Tibial nerve (tissue), 4 donors: ENCODE measurements around the gene AGPAT3. TPM values are rescaled to one million over a fixed set of nuclear protein-coding genes. Genes with fewer than 3 reads are reported as not detected.

Source experiments
- DNase-seq, 2 donors: peaks; one replicate each; pipeline ENCODE4 v3.0.0-alpha.2; 2019; ENCODE audit warnings: low spot score in 2 of 2
- H3K27ac ChIP-seq, 4 donors: fragments of 200-600 bp; sonication (generic) in 3 of 4; one replicate each; pipeline ENCODE4 v1.5.1; 2017 to 2019; ENCODE audit warnings: mild to moderate bottlenecking in 1 of 4
- H3K27me3 ChIP-seq, 2 donors: fragments of 200-600 bp; sonication (generic) in 1 of 2; one replicate each; pipeline versions ENCODE4 v1.5.1 to v1.6.0; 2017 to 2019
- H3K36me3 ChIP-seq, 3 donors: fragments of 200-600 bp; sonication (generic); one replicate each; pipeline ENCODE4 v1.5.1; 2018 to 2019
- H3K4me1 ChIP-seq, 4 donors: fragments of 200-600 bp; sonication (generic) in 3 of 4; one replicate each; pipeline ENCODE4 v1.5.1; 2017 to 2019
- H3K4me3 ChIP-seq, 4 donors: fragments of 200-600 bp; sonication (generic) in 3 of 4; one replicate each; pipeline ENCODE4 v1.5.1; 2017 to 2019; ENCODE audit warnings: mild to moderate bottlenecking in 1 of 4, moderate library complexity in 1 of 4
- H3K9me3 ChIP-seq, 4 donors: fragments of 200-600 bp; sonication (generic) in 3 of 4; one replicate each; pipeline ENCODE4 v1.5.1; 2017 to 2019
- CTCF ChIP-seq, 5 experiments: fragments of 200-600 bp in 3 of 5; fragments of 450-650 bp in 2 of 5; sonication (generic) in 3 of 5; IDR thresholded peaks; one replicate each; pipeline ENCODE4 v1.5.1; 2016 to 2019; ENCODE audit warnings: antibody characterized with exemption in 5 of 5, mild to moderate bottlenecking in 3 of 5, moderate library complexity in 2 of 5
- EP300 ChIP-seq, 2 donors: sonication (generic); formaldehyde crosslinking; IDR thresholded peaks; one replicate each; pipeline ENCODE4 v1.6.1; 2017; ENCODE audit warnings: antibody characterized with exemption in 2 of 2, mild to moderate bottlenecking in 1 of 2
- POLR2A ChIP-seq, 2 donors: fragments of 450-650 bp; IDR thresholded peaks; one replicate each; pipeline ENCODE4 v1.6.1; 2017; ENCODE audit warnings: antibody characterized with exemption in 2 of 2, mild to moderate bottlenecking in 2 of 2, moderate library complexity in 2 of 2
- WGBS, 2 donors: methylation state at CpG; one replicate each; pipeline ENCODE4 v1.1.5; 2018; 5-methylcytosine and 5-hydroxymethylcytosine counted together
- total RNA-seq, 4 donors: library from RNA; depleted of rRNA; stranded (reverse); fragments of >200 nt; gene quantifications; one replicate each; pipeline ENCODE4 v1.1.0, GENCODE V29; 2016

The AGPAT3 gene
- total RNA-seq, 4 donors from 2014 or later: 29.9 to 45.6 (median 36.4) TPM

GRCh38 chr21:43904331-43904781 lies 39.3 kb downstream of the AGPAT3 start:
- DNase-seq: no peak
- H3K9me3 ChIP-seq: no peaks in the 10 kb centered on the region
- H3K4me1 ChIP-seq: peaks cover 0 to 9% (median 0%) of the 10 kb centered on the region in 4 donors
- TF ChIP-seq CTCF (IDR thresholded peaks at IDR 0.05) (no peak), POLR2A (IDR thresholded peaks at IDR 0.05) (no peak), EP300 (IDR thresholded peaks at IDR 0.05) (no peak)
- peaks cover 0 to 37% (median 0%) of the 10 kb centered on the region in 3 donors for H3K36me3 ChIP-seq
- no peaks in the 10 kb centered on the region for H3K27me3 ChIP-seq
- WGBS, 2 donors: 84 to 88% methylated on average over 10 to 14 of the region's 14 CpGs
- peak overlapping the region in 1 of 4 donors; percentile 10 for H3K27ac ChIP-seq
- H3K4me3 ChIP-seq: no peak overlapping the region

GRCh38 chr21:43905726-43906455 lies 40.9 kb downstream of the AGPAT3 start:
- no peak for TF ChIP-seq POLR2A (IDR thresholded peaks at IDR 0.05)
- no peak for TF ChIP-seq EP300 (IDR thresholded peaks at IDR 0.05)
- TF ChIP-seq CTCF (IDR thresholded peaks at IDR 0.05): no peak
- peaks cover 0 to 20% (median 0%) of the 10 kb centered on the region in 4 donors for H3K4me1 ChIP-seq
- DNase-seq: no peak
- peaks cover 0 to 24% (median 0%) of the 10 kb centered on the region in 3 donors for H3K36me3 ChIP-seq
- H3K9me3 ChIP-seq: no peaks in the 10 kb centered on the region
- H3K4me3 ChIP-seq: no peak overlapping the region
- 89 to 92% methylated on average over 16 of the region's 16 CpGs for WGBS, 2 donors
- no peaks in the 10 kb centered on the region for H3K27me3 ChIP-seq
- no peak overlapping the region for H3K27ac ChIP-seq

- no peak for DNase-seq
- H3K9me3 ChIP-seq: no peaks in the 10 kb centered on the region
- H3K4me1 ChIP-seq: peaks cover 0 to 29% (median 0%) of the 10 kb centered on the region in 4 donors
- no peak overlapping the region for H3K4me3 ChIP-seq
- H3K36me3 ChIP-seq: peaks cover 0 to 25% (median 0%) of the 10 kb centered on the region in 3 donors
- WGBS, 2 donors: 97 to 98% methylated on average over 26 of the region's 26 CpGs
- no peak overlapping the region for H3K27ac ChIP-seq
- no peaks in the 10 kb centered on the region for H3K27me3 ChIP-seq
- no peak for TF ChIP-seq POLR2A (IDR thresholded peaks at IDR 0.05)
- no peak for TF ChIP-seq EP300 (IDR thresholded peaks at IDR 0.05)
- TF ChIP-seq CTCF (IDR thresholded peaks at IDR 0.05): no peak
These were observed 41.8 kb downstream of the AGPAT3 start for GRCh38 chr21:43906585-43907370.

- Histone ChIP-seq H3K9me3 (peaks cover 0 to 6% (median 0%) of the 10 kb centered on the region in 4 donors), H3K27ac (no peak overlapping the region), H3K27me3 (no peaks in the 10 kb centered on the region), H3K36me3 (peaks cover 0 to 34% (median 0%) of the 10 kb centered on the region in 3 donors), H3K4me3 (no peak overlapping the region), H3K4me1 (peaks cover 0 to 30% (median 0%) of the 10 kb centered on the region in 4 donors)
- no peak for TF ChIP-seq EP300 (IDR thresholded peaks at IDR 0.05)
- TF ChIP-seq CTCF (IDR thresholded peaks at IDR 0.05): no peak
- TF ChIP-seq POLR2A (IDR thresholded peaks at IDR 0.05): no peak
- DNase-seq: no peak
- 74 to 79% methylated on average over 22 of the region's 22 CpGs for WGBS, 2 donors
These were observed 42.7 kb downstream of the AGPAT3 start for GRCh38 chr21:43907751-43908150.
